HG02885 (cell line): ENCODE results near the gene ADCK1.
"Not testable (repeated sequence)": the region's sequence is repeated elsewhere in the genome, so short reads cannot be mapped to it uniquely, and the experiment has no call there.

Source experiments
- ATAC-seq: cut with Tn5 transposase; IDR thresholded peaks from one replicate; pipeline ENCODE4 v1.9.1; 2021; ENCODE audit warnings: mild to moderate bottlenecking; ENCODE audit not compliant: unreplicated experiment, poor library complexity

Gene ADCK1

GRCh38 chr14:77864085-77864484 is 64.2 kb downstream of the ADCK1 start:
- ATAC-seq = no peak

DNA sequence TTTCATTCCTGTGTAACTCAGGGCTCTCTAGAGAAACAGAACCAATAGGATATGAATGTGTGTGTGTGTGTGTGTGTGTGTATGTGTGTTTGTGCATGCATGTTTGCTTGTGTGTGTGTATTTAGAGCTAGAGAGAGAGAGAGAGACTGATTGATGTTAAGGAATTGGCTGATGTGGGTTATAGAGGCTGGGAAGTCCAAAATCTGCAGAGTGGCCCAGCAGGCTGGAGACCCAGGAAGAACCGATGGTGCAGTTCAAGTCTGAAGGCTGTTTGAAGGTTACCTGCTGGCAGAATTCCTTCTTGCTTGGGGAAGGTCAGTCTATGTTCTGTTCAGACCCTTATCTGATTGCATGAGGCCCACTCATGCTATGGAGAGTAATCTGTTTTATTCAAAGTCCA is 64.7 kb downstream of the ADCK1 start:
- ATAC-seq = no peak

- ATAC-seq = no peak
Measured at GRCh38 chr14:77865455-77865854, 65.5 kb downstream of the ADCK1 start.

GRCh38 chr14:77866932-77867331 is 67.0 kb downstream of the ADCK1 start:
- ATAC-seq = no peak

DNA sequence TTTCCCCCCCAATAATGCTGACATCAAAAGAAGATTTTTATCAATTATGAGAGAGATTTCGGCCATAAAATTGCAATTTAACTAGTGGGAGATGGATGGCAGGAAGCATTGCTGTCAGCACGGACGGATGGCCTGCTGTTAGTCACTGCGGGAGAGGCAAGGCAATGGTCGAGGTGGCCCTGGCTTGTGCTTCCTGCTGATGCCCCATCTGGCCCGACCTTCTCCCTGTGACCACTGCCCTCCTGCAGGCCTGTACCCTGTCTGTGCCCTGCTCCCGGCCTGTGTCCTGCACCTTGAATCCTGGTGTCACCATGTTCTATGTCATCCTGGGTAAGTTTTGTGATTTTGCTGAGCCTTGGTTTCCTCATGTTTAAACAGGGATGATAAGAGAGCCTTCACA is 67.6 kb downstream of the ADCK1 start:
- ATAC-seq = no peak

GRCh38 chr14:77868552-77869285 is 68.8 kb downstream of the ADCK1 start:
- ATAC-seq = no peak

- ATAC-seq = no peak
Measured at GRCh38 chr14:77869340-77869739, 69.4 kb downstream of the ADCK1 start.

- ATAC-seq = no peak
Measured at GRCh38 chr14:77870646-77871045, 70.7 kb downstream of the ADCK1 start.

- no peak for ATAC-seq
Measured at GRCh38 chr14:77872152-77872551, 72.2 kb downstream of the ADCK1 start.

DNA sequence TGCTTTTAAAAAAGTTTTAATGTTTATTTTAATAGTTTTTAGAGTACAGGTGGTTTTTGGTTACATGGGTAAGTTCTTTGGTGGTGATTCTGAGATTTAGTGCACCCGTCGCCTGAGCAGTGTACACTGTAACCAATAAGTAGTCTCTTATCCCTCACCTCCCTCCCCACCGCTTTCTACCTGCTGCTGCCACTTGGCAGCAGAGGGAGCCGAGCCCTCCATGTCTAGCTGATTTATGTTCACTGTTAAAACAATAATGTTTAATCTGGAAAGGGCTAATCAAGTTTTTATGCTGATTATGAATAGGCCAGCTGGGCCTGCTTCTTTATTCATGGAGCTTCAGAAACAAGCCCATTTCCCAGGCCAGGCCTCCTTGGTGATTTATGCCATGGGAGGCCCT is 73.1 kb downstream of the ADCK1 start:
- ATAC-seq = no peak

GRCh38 chr14:77878783-77879182 is 78.9 kb downstream of the ADCK1 start:
- ATAC-seq = no peak

GRCh38 chr14:77880056-77880455 is 80.1 kb downstream of the ADCK1 start:
- ATAC-seq = no peak

GRCh38 chr14:77882098-77882497 is 82.2 kb downstream of the ADCK1 start:
- no peak for ATAC-seq

- no peak for ATAC-seq
Measured at GRCh38 chr14:77882636-77883035, 82.7 kb downstream of the ADCK1 start.

- ATAC-seq = no peak
Measured at GRCh38 chr14:77883131-77883846, 83.4 kb downstream of the ADCK1 start.

- ATAC-seq = no peak
Measured at GRCh38 chr14:77883847-77884238, 83.9 kb downstream of the ADCK1 start.

DNA sequence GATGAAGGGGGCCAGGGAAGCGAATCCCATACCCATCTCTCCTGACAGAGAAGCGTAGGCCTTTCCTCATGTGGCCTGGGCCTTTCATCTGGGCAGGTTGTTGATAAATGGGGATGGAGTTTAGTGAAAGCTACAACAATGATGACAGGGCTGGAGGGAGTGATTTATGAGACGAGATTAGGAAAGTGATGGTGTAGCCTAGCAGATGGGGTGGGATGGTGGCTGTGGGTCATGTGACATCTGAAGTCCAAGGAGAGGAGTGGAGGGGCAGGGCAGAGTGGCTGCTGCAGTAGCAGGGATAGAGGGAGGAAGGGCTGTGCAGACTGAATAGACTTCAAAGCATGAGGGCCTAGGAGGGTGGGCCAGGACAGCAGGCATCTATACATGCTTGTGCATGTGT is 85.5 kb downstream of the ADCK1 start:
- no peak for ATAC-seq

- ATAC-seq = no peak
Measured at GRCh38 chr14:77886010-77886409, 86.1 kb downstream of the ADCK1 start.

DNA sequence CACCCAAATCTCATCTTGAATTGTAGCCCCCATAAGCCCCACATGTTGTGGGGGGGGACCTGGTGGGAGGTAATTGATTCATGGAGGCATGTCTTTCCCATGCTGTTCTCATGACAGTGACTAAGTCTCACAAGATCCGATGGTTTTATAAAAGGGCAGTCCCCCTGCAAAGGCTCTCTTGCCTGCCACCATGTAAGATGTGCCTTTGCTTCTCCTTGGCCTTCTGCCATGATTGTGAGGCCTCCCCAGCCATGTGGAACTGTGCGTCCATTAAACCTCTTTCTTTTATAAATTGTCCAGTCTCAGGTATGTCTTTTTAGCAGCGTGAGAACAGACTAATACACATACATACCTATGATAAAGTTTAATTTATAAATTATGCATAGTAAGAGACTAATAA is 89.0 kb downstream of the ADCK1 start:
- ATAC-seq = not testable (repeated sequence)

- no peak for ATAC-seq
Measured at GRCh38 chr14:77889971-77890442, 90.1 kb downstream of the ADCK1 start.

DNA sequence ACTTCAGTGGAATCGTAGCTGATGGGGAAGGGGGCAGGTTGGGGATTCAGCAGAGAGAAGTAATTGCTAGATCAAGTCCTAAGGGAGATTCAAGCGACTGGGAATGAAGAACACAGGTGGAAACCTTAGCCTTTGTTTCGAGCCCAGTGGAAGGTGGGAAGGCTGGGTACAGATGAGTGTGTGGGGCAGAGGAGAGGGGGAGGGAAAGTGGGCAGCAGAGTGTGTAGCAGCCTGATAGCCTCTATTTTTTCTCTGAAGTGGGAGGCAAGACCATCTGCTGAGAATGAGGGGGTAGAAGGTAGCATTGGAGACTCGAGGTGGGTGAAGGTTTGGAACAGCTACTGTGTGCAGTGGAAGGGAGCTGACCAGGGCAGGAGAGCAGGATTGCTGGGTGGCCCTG is 91.0 kb downstream of the ADCK1 start:
- no peak for ATAC-seq

DNA sequence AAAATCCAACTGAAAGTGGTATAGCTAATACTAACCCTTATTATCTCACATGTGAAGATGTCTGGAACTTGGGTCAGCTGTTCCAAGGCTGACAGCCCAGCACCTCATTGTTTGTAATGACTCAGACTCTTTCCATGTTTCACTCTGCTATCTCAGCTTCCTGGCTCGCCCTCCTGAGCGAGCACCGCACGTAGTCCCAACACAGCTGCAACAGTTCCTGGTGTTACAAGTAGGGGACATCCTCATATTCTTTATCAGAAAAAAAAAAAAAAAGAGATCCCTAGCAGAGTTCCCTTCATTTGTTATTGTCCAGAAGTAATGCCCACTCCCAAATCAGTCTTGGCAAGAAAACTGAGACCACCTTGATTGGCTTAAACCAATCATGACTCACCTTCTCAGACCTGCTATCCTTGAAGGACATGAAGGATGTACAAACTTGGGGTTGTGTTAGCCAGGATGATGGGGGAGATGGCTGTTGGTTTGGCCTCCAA is 92.5 kb downstream of the ADCK1 start:
- no peak for ATAC-seq
